ENCODE data around the gene KLHDC8A.

The KLHDC8A gene

GRCh38 chr1:205350691-205351141, 6.0 kb downstream of the KLHDC8A start:
- TF ChIP-seq CTCF (IDR thresholded peaks at IDR 0.05; ENCODE audit: borderline replicate concordance, insufficient read depth, low read depth, low read length): no peak
- no peak overlapping the region for H3K4me3 ChIP-seq (ENCODE audit: low read depth, low read length)

- H3K4me3 ChIP-seq (ENCODE audit: low read depth, low read length): no peak overlapping the region
- TF ChIP-seq CTCF (IDR thresholded peaks at IDR 0.05; ENCODE audit: borderline replicate concordance, insufficient read depth, low read depth, low read length): no peak
Observed at GRCh38 chr1:205350124-205350523, 6.6 kb downstream of the KLHDC8A start.

GRCh38 chr1:205348554-205349487, 7.9 kb downstream of the KLHDC8A start:
- no peak for TF ChIP-seq CTCF (IDR thresholded peaks at IDR 0.05; ENCODE audit: borderline replicate concordance, insufficient read depth, low read depth, low read length)
- H3K4me3 ChIP-seq (ENCODE audit: low read depth, low read length): no peak overlapping the region

- H3K4me3 ChIP-seq (ENCODE audit: low read depth, low read length): no peak overlapping the region
- no peak for TF ChIP-seq CTCF (IDR thresholded peaks at IDR 0.05; ENCODE audit: borderline replicate concordance, insufficient read depth, low read depth, low read length)
Observed at GRCh38 chr1:205346956-205347574, 9.7 kb downstream of the KLHDC8A start.

GRCh38 chr1:205345761-205346160, 11.0 kb downstream of the KLHDC8A start:
- H3K4me3 ChIP-seq (ENCODE audit: low read depth, low read length): no peak overlapping the region
- no peak for TF ChIP-seq CTCF (IDR thresholded peaks at IDR 0.05; ENCODE audit: borderline replicate concordance, insufficient read depth, low read depth, low read length)

GRCh38 chr1:205344066-205344928, 12.4 kb downstream of the KLHDC8A start:
- no peak for TF ChIP-seq CTCF (IDR thresholded peaks at IDR 0.05; ENCODE audit: borderline replicate concordance, insufficient read depth, low read depth, low read length)
- no peak overlapping the region for H3K4me3 ChIP-seq (ENCODE audit: low read depth, low read length)
